Neuron (in vitro differentiated cells): ENCODE measurements around the gene ATP6AP2.
"Not testable (repeated sequence)": the region's sequence is repeated elsewhere in the genome, so short reads cannot be mapped to it uniquely, and the experiment has no call there.

Experiments
- H2AFZ ChIP-seq: one replicate; pipeline ENCODE4 v1.6.1; 2013; ENCODE audit warnings: low read depth, mild to moderate bottlenecking, inconsistent platforms, low read length, moderate library complexity
- H3K27me3 ChIP-seq: one replicate; pipeline ENCODE4 v1.6.1; 2013; ENCODE audit warnings: low read length; ENCODE audit not compliant: insufficient read depth
- H3K36me3 ChIP-seq: one replicate; pipeline ENCODE4 v1.6.1; 2013; ENCODE audit warnings: low read length; ENCODE audit not compliant: insufficient read depth
- H3K4me1 ChIP-seq: one replicate; pipeline ENCODE4 v1.6.1; 2013; ENCODE audit warnings: low read length; ENCODE audit not compliant: insufficient read depth
- H3K4me3 ChIP-seq: 2 replicates; pipeline ENCODE4 v1.5.1; 2013; ENCODE audit warnings: mild to moderate bottlenecking, low read length, moderate library complexity
- H3K9me3 ChIP-seq: one replicate; pipeline ENCODE4 v1.6.1; 2013; ENCODE audit warnings: low read length

The ATP6AP2 gene

GRCh38 chrX:40552768-40553167, 28.0 kb upstream of the ATP6AP2 start:
- H3K4me3 ChIP-seq: no peak overlapping the region
- H2AFZ ChIP-seq: no peak overlapping the region
- no peaks in the 10 kb centered on the region for H3K36me3 ChIP-seq
- no peaks in the 10 kb centered on the region for H3K9me3 ChIP-seq
- H3K27me3 ChIP-seq: peaks cover 4% of the 10 kb centered on the region
- H3K4me1 ChIP-seq: no peaks in the 10 kb centered on the region

DNA sequence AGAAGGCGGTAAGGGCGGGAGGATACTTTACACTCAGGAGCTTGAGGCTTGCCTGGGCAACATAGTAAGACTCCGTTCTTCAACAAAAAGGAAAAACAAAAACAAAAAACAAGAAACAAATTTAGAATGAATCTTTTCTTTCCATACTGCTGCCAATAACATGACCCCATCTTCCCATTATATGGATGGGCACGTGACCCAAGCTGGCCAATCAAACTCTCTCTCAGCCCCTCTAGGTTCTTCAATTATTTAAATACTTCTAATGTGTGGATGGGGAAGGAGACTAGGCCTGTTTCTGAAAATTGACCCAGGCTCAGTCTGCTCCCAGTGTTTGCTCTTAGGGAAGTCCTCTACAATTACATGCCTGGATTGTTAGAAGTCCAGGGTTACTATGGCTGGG, 22.2 kb upstream of the ATP6AP2 start:
- Histone ChIP-seq H3K27me3 (peaks cover 4% of the 10 kb centered on the region), H3K4me1 (no peaks in the 10 kb centered on the region), H3K4me3 (no peak overlapping the region), H3K36me3 (no peaks in the 10 kb centered on the region), H3K9me3 (no peaks in the 10 kb centered on the region), H2AFZ (no peak overlapping the region)

DNA sequence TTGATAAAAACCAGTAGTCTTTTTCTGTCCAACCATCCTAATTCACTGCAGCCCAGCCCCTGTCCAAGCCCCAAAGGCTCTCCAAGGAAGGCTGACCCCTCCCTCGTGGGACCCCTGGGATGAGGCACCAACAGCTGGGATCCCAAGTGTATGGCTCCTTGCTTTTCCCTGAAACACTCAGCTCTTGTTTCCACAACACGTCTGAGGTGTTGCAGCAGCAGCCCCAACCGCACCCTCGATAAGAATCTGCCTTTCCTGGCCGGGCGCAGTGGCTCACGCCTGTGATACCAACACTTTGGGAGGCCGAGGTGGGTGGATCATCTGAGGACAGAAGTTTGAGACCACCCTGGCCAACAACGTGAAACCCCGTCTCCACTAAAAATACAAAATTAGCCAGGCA, 17.0 kb upstream of the ATP6AP2 start:
- H3K36me3 ChIP-seq: no peaks in the 10 kb centered on the region
- H3K4me3 ChIP-seq: no peak overlapping the region
- H3K27me3 ChIP-seq: no peaks in the 10 kb centered on the region
- H3K4me1 ChIP-seq: no peaks in the 10 kb centered on the region
- H2AFZ ChIP-seq: no peak overlapping the region
- no peaks in the 10 kb centered on the region for H3K9me3 ChIP-seq

- no peaks in the 10 kb centered on the region for H3K27me3 ChIP-seq
- no peak overlapping the region for H3K4me3 ChIP-seq
- no peaks in the 10 kb centered on the region for H3K36me3 ChIP-seq
- no peaks in the 10 kb centered on the region for H3K4me1 ChIP-seq
- H3K9me3 ChIP-seq: no peaks in the 10 kb centered on the region
- H2AFZ ChIP-seq: no peak overlapping the region
Measured at GRCh38 chrX:40564447-40564846, 16.3 kb upstream of the ATP6AP2 start.

- Histone ChIP-seq H3K27me3 (no peaks in the 10 kb centered on the region), H3K36me3 (no peaks in the 10 kb centered on the region), H3K4me3 (no peak overlapping the region)
Measured at GRCh38 chrX:40570346-40571093, 10.2 kb upstream of the ATP6AP2 start.

DNA sequence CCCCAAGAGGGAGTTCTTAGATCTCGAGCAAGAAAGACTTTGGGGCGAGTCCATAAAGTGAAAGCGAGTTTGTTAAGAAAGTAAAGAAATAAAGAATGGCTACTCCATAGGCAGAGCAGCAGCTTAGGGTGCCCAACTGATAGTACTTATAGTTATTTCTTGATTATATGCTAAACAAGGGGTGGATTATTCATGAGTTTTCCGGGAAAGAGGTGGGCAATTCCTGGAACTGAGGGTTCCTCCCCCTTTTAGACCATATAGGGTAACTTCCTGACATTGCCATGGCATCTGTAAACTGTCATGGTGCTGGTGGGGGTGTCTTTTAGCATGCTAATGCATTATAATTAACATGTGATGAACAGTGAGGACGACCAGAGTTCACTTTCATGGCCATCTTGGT, 9.6 kb upstream of the ATP6AP2 start:
- not testable (repeated sequence) for H3K27me3 ChIP-seq, H3K4me3 ChIP-seq, H2AFZ ChIP-seq, H3K4me1 ChIP-seq, H3K36me3 ChIP-seq, H3K9me3 ChIP-seq

More at GRCh38 chrX:40570346-40571093, 10.2 kb upstream of the ATP6AP2 start:
- Histone ChIP-seq H2AFZ (no peak overlapping the region), H3K4me1 (no peaks in the 10 kb centered on the region), H3K9me3 (no peaks in the 10 kb centered on the region)

DNA sequence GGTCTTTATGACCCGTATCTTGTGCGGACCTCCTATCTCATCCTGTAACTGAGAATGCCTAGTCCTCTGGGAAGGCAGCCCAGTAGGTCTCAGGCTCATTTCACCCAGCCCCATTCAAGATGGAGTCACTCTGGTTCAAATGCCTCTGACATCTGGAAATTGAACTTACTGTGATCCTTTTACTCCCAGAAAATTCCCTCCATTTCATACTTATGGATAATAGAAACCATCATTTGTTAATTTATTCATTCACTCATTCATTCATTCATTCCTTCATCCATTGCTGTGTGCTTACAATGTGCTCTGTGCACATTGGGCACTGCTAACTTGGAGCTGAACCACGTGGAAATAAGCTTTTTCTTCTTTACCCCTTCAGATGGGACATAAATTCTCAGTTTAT, 9.2 kb upstream of the ATP6AP2 start:
- H3K4me1 ChIP-seq: no peaks in the 10 kb centered on the region

GRCh38 chrX:40573763-40574162, 7.0 kb upstream of the ATP6AP2 start:
- Histone ChIP-seq H3K9me3 (no peaks in the 10 kb centered on the region), H3K4me3 (no peak overlapping the region), H3K27me3 (no peaks in the 10 kb centered on the region), H3K4me1 (no peaks in the 10 kb centered on the region), H3K36me3 (no peaks in the 10 kb centered on the region), H2AFZ (no peak overlapping the region)

More for the DNA sequence above, 9.2 kb upstream of the ATP6AP2 start:
- Histone ChIP-seq H3K36me3 (no peaks in the 10 kb centered on the region), H3K9me3 (no peaks in the 10 kb centered on the region), H2AFZ (no peak overlapping the region), H3K4me3 (no peak overlapping the region), H3K27me3 (no peaks in the 10 kb centered on the region)

- not testable (repeated sequence) for H3K36me3 ChIP-seq, H3K4me1 ChIP-seq, H3K4me3 ChIP-seq, H2AFZ ChIP-seq, H3K27me3 ChIP-seq, H3K9me3 ChIP-seq
Measured at GRCh38 chrX:40575411-40575810, 5.4 kb upstream of the ATP6AP2 start.

DNA sequence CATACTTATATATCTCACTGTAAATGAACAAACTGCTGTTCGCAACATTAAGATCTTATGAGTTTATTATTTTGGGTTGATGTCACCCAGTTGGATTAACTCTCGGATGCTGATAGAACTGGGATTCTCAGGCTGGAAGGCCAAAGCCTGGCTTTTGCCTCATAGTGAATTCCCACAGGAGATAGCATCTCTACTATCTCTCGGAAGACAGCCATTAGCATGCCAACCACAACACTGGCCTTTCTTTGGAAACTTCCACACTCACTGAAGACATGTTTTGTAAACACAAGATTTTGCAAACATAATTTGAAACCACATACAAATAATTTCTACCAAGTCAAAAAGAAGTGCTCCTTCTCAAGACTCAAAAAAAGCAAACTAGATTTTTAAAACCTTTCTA, 4.5 kb upstream of the ATP6AP2 start:
- H2AFZ ChIP-seq: no peak overlapping the region
- no peaks in the 10 kb centered on the region for H3K4me1 ChIP-seq
- no peak overlapping the region for H3K4me3 ChIP-seq
- no peaks in the 10 kb centered on the region for H3K9me3 ChIP-seq
- no peaks in the 10 kb centered on the region for H3K27me3 ChIP-seq
- H3K36me3 ChIP-seq: no peaks in the 10 kb centered on the region

- Histone ChIP-seq H3K36me3 (no peaks in the 10 kb centered on the region), H3K9me3 (no peaks in the 10 kb centered on the region), H3K27me3 (no peaks in the 10 kb centered on the region), H2AFZ (no peak overlapping the region), H3K4me1 (no peaks in the 10 kb centered on the region), H3K4me3 (no peak overlapping the region)
Measured at GRCh38 chrX:40578039-40578695, 2.6 kb upstream of the ATP6AP2 start.

DNA sequence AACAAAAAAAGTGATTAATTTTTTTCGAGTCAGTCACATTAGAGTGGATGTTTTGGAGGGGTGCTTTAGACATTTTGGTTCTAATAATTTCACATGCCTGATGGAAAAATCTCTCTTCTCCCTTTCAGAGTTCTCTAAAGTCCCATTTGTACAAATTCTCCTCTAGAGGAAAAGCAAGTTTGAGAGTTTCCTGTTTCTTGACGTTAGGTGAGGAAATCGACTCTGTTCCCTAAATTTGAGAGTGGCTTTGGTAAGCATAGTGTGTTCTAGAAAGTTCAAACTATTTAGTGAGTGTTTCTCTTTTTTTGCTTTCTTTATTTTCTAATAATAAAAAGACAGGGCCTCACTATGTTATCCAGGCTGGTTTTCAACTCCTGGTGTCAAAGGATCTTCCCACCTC, 1.6 kb upstream of the ATP6AP2 start:
- H2AFZ ChIP-seq: no peak overlapping the region
- H3K4me1 ChIP-seq: no peaks in the 10 kb centered on the region
- no peaks in the 10 kb centered on the region for H3K36me3 ChIP-seq
- H3K27me3 ChIP-seq: no peaks in the 10 kb centered on the region
- no peaks in the 10 kb centered on the region for H3K9me3 ChIP-seq
- no peak overlapping the region for H3K4me3 ChIP-seq

- Histone ChIP-seq H3K4me3 (peak overlapping the region; percentile 75), H2AFZ (no peak overlapping the region), H3K27me3 (no peaks in the 10 kb centered on the region), H3K9me3 (no peaks in the 10 kb centered on the region), H3K36me3 (no peaks in the 10 kb centered on the region), H3K4me1 (no peaks in the 10 kb centered on the region)
Measured at GRCh38 chrX:40579900-40580536, 752 bp upstream of the ATP6AP2 start.
